Stimulated activated CD8-positive, alpha-beta memory T cell treated with anti-CD3 and anti-CD28 coated beads, Interleukin-15, amount 100 ng/mL, for 48 hours (primary cell): ENCODE data around the gene CXCR3.
"Not testable (repeated sequence)": the region's sequence is repeated elsewhere in the genome, so short reads cannot be mapped to it uniquely, and the experiment has no call there.

ENCODE experiments used
- DNase-seq, 2 donors: peaks; one replicate each; pipeline ENCODE4 v3.0.0-alpha.2; 2020; ENCODE audit warnings: low read depth in 2 of 2

The CXCR3 gene

GRCh38 chrX:71618303-71618721, at the start of gene CXCR3:
TSS of gene CXCR3 (minus strand) at chrX:71618511. CDS start at chrX:71618449, 62 bp downstream.
- DNase-seq = peak; percentile 73 to 82

DNA sequence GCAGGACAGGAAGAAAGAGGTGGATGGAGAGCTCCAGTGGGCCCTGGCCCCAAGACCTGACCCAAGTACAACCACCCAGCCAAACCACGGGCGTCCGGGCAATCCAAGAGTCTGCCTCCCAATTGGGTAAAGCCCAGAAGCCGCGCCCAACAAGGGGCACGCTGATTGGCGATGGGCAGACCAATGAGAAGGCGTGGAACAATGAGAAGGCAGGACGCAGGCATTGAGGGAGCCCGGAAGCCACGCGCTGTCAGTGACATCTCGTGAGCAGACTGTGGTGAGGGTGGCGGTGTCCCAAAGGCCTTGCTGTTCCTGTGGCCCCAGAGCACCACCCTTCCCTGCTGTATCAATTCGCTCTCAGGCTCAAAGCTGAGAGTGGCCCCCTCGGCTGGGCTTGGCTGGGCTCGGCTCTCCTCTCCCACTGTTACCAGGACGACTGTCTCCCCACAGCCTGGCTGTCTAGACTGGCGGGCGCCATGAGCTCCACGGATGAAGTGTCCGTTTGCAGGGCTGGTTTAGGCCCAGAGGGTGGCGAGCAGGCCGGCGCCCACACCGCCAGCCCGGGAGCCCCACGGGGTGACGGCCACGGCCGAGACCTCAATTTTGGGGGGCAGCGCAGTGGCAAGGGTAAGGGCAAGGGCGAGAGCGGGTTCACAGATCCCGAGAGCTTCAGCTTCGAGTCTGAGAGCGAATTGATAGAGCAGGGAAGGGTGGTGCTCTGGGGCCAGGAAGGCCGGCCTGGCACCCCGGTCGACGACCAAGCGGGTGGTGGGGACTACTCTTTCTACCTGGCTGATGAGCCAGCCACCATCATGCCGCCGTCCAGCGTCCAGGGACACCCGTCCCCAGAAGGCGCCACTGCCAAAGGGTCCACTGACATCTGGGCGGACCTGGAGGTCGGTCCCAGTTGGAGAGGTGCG, 49.3 kb upstream of the CXCR3 start, which contains the start of gene LOC101059915:
TSS of gene LOC101059915 (plus strand) at position 219 of the 920 bp plus-strand sequence.
- DNase-seq = no peak

DNA sequence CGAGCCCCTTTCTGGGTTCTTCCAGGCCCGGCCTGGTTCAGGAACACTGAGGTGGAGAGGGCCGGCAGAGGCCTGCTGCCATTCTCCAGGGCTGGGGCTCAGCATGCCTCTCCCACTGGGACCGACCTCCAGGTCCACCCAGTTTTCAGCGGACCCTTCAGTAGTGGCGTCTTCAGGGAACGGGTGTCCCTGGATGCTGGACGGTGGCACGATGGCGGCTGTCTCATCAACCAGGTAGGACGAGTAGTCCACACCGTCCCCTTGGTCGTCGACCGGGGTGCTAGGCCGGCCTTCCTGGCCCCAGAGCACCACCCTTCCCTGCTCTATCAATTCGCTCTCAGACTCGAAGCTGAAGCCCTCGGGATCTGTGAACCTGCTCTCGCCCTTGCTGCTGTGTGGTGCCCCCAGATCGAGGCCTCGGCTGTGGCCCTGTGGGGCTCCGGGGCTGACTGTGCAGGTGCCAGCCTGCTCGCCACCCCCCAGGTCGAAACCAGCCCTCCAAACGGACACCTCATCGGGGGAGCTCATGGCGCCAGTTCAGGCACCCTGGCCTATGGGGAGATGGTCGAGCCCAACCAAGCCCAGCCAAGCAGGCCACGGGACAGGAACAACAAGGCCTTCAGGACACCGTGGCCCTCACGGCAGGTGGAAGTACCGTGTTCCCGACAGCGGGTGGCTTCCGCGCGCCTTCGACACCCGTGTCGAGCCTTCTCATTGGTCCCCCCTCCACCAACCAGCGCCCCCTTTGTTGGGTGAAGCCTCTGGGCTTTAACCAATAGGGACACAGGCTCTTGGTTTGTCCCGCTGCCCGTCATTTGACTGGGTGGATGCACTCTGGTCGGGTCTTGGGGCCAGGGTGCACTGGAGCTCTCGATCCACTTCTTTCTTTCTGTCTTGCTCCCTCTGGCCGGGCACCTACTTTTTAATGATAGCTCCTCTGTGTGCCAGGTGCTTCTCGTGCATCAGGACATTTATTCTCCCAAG, 48.2 kb upstream of the CXCR3 start:
- DNase-seq = no peak

DNA sequence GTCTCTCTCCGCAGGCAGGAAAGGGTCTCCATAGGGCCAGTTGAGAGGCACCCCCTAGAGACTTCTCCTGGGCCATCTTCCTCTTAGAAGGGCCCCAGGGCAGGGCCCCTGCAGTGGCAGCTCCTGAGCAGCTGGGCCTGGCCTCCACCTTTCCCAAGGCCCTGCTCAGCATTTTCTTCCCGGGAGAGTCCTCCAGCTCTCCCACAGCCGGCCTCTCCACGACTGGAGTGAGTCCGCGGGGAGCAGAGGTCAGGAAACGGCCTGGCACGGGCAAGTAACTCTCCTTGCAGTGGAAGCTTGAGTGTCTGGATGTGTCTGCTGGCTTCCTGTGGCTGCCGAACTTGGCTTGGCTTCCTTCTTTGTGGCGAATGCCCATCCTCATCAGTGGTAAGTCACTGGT, 47.4 kb upstream of the CXCR3 start:
- DNase-seq = no peak

GRCh38 chrX:71664889-71665491, 46.7 kb upstream of the CXCR3 start:
- DNase-seq = no peak

DNA sequence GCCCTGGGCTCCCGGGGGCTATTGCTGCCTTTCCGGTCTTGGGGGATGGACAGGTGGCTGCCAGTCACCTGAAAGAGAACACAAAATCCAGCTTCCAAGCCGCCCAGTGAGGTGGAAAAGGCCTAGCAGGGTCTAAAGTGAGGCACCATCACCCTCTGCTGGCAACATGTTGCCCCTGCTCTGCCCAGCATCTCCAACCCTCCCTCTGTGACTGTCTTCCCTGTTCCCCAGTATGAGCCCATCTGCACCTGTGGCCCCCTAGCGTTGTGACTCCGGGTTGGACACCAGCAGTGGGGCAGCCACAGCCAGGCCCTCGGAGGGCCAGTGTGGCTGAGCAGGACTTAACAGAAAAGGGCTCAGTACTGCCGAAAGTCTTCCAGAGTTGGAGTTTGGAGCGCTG, 45.9 kb upstream of the CXCR3 start:
- DNase-seq = not testable (repeated sequence)

GRCh38 chrX:71663238-71663637, 44.9 kb upstream of the CXCR3 start:
- peak; percentile 40 to 49 for DNase-seq

- peak in 1 of 2 donors; percentile 18 for DNase-seq
These were observed 44.3 kb upstream of the CXCR3 start for GRCh38 chrX:71662654-71663053.

DNA sequence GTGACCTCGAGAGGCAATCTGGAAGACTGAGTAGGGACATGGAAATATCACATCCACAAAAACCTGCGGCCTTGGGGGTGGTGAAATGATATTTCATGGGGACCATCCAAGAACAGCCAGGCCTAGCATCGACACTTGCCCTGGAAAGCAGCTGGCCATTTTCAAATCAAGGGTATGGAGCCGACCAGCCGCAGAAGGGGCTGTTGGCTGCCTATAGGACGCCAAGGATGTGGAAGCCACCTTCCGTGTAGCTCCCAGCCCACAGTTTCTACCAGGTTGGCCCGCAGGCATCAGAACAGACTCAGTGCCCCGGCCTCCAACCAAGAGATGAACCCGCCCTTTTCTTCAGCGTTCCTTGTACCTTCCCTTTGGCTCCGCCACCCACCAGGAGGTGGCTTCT, 43.6 kb upstream of the CXCR3 start:
- DNase-seq = no peak

DNA sequence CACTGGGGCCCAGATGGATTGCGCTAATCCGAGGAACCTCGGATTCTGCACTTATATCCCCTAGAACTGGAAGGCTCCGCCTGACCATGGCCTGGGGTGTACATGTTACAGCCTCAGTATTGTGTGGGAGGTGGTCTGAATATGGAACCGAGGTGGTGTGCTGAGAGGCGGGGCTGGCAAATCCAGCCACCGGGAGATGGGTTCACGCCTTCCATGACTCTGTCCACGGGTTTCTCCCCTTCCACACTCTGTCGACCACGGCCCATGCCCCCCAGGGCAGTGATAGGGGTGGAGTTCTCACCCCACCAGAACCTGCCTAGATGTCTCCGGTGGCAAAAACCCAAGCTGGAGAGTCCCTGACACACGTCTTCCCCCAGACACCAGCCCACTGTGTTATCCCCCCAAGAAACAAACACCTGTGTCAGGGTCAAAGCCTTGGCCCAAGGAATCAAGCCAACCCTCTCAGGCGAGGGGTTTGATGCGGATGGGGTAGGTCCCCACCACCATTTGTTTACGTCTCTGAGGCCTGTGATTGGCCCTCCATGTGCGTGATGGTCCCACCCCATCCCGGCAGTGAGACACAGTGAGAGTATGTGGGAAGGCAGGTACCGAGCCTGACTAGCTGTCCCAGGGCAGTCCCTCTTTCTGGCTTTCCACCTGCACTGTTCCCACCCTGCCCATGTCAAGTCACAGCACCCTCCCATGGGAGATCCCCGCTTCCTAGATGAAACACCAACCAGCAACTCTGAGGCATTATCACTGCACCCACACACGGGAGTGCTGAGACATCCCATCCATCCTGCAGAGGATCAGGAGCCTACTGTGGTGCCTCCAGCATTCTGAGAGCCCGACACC, 42.5 kb upstream of the CXCR3 start:
- no peak for DNase-seq

DNA sequence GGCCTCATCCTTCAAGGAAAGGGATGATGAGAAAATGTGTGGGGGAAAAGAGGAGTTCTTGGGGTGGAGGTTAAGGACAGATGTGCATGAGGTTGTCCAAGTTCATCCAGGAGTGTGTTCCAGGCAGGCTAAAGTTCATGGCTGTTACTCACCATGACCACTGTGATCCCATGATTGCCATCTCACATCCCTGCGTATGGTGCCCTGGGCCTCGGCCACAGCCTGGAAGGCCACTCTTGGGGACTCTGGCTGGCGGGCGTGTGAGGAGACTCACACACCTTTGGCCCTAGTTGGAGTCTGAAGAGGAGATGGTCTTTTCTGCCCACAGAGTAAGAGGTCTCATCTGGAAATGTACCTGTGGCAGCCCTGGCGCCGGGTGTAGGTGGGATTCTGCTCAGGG, 41.6 kb upstream of the CXCR3 start:
- no peak for DNase-seq

- DNase-seq = no peak
These were observed 41.0 kb upstream of the CXCR3 start for GRCh38 chrX:71659342-71659741.

DNA sequence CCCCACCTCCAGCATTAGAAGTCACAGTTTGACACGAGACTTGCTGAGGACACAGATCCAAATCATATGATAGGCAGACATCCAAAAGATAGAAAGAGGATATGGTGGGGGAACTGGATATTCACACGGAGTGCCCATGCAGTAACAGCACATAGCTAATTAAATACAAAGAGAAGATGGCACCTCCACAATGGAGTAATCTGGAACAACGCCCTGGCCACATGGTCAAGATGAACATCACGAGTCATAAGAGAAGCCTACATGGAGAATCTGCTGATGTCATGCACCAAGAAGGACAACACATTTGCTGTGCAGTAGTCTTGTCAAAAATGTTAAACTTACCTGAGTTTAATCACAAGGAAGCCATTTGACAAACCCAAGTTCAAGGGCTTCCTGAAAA, 39.0 kb upstream of the CXCR3 start:
- DNase-seq = no peak

GRCh38 chrX:71653344-71653743, 35.0 kb upstream of the CXCR3 start:
- no peak for DNase-seq

GRCh38 chrX:71652405-71652804, 34.1 kb upstream of the CXCR3 start:
- peak in 1 of 2 donors; percentile 29 for DNase-seq

- DNase-seq = no peak
These were observed 32.1 kb upstream of the CXCR3 start for GRCh38 chrX:71650333-71650969.

DNA sequence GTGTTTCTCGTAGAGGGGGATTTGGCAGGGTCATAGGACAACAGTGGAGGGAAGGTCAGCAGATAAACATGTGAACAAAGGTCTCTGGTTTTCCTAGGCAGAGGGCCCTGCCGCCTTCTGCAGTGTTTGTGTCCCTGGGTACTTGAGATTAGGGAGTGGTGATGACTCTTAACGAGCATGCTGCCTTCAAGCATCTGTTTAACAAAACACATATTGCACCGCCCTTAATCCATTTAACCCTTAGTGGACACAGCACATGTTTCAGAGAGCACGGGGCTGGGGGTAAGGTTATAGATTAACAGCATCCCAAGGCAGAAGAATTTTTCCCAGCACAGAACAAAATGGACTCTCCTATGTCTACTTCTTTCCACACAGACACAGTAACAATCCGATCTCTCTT, 26.1 kb upstream of the CXCR3 start:
- not testable (repeated sequence) for DNase-seq

- DNase-seq = no peak
These were observed 21.7 kb upstream of the CXCR3 start for GRCh38 chrX:71640002-71640401.

DNA sequence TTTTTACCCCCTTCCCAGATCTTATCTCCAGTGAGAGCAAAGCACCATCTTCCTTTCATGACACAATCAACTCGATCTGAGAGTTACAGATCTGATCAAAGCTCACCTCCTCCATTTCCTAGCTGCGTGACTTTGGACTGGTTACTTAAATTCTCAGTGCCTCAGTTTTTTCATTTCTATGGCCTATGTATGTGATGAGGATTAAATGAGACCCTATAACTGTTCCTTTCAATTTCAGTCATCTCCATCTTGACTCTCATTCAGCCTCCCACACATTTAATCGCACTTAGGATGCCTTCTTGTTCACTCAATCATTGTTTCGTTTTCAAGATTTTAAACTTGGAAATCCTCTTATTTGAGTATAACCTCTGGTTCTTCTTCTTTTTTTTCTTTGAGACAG, 20.1 kb upstream of the CXCR3 start:
- no peak for DNase-seq

DNA sequence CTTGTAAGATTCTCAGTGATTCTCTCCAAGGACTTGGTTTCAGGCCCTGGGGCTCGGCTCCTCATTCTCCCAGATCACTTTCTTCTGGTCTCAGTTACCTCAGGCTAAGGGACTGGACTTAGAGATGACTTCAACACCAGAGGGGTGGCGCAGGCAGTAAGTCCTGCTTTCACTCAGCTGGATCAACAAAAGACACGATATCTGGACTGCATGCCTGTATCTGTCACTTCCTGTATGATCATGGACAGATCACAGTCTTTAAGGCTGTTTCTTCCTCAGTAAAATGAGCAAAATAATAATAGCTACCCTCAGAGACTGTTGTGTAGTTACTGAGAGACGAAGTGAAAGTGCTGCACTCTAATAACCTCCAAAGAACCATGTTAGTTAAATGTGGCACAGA, 19.5 kb upstream of the CXCR3 start:
- DNase-seq = no peak
